ENCODE data around the gene NDUFS6.
A peak's percentile ranks its signal among the peaks of the same experiment; 100 is the strongest.
"Not testable (repeated sequence)": the region's sequence is repeated elsewhere in the genome, so short reads cannot be mapped to it uniquely, and the experiment has no call there.

The NDUFS6 gene

GRCh38 chr5:1799110-1799601 is 2.1 kb upstream of the NDUFS6 start:
- no peak for DNase-seq

DNA sequence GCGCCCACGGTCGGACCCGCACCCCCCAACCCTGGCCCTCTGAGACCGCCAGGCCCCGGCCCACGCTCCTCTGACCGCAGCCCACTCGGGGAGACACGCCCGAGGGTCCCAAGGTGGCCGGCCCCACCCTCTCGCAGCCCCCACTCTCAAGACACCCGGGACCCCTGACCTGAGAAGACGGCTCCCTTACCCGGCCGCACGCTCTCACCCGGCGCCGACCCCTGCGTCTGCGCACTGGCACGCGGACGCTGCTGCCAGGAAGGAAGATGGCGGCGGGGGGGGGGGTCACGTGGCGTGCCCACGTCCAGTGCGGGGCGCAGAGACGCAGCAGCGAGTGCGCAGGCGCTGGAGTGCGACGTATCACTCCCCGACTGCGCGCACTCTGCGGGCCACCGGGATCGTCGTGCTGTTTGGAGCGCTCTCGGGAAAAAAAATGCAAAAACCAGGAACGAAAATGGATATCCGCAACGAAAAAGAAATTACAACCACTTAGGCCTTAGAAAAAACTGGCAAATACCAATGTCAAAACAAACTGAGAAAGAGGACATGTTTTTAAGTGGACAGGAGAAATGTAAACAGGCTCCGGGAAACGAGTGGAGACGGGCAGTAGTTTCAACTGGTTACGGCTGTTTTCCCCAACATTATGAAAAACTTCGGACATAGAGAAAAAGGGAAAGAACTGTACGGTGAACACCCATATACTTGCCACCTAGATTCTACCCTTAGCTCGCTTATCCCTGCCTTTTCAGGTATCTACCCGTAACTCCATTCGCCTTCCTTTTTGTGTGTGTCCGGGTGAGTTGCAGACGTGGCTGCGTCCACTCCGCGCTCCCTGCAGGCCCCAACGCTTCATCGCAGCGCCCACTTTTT is 1.4 kb upstream of the NDUFS6 start, which contains the start of gene MRPL36:
TSS of gene MRPL36 (minus strand) at position 236 of the 870 bp plus-strand sequence. CDS start 902 bp downstream, outside the sequence.
- peak; percentile 71 for DNase-seq

GRCh38 chr5:1800472-1801221 is 560 bp upstream of the NDUFS6 start:
- no peak for DNase-seq

DNA sequence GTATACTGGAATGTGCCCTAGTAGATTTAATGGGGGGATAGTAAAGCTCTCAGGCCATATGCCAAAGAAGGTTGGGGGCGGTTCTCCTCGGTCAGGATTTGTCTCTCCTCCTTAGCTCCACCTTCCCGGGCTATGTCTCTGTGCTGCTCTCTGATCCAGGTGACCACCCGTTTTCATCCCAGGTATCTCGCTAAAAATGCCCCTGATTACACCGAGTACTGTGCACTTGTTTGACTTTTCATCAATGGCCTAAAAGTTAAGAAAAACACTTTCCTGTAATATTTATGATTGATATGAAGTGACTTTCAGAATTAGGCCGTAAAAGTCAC is 724 bp downstream of the NDUFS6 start:
- DNase-seq, result peak; percentile 41

DNA sequence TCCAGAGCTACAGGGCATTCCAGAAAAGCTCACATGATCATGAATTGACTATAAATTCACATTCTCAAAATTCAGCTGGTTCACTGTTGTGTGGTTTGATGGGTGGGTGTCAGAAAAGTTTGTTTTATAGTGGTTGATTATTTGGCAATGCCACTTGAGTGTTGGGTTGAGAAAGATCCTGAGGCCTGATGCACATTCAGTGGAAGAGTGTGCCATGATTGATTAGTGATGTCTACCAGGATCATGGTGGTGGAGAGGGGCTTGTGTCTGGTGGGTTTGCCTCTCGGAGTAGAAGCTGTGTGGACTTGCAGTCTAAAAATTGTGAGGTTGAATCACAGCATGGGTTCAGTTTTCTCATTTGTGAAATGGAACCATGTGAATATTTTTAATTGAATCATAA is 2.0 kb downstream of the NDUFS6 start:
- no peak for DNase-seq

GRCh38 chr5:1804001-1804690 is 2.9 kb downstream of the NDUFS6 start:
- DNase-seq, result no peak

DNA sequence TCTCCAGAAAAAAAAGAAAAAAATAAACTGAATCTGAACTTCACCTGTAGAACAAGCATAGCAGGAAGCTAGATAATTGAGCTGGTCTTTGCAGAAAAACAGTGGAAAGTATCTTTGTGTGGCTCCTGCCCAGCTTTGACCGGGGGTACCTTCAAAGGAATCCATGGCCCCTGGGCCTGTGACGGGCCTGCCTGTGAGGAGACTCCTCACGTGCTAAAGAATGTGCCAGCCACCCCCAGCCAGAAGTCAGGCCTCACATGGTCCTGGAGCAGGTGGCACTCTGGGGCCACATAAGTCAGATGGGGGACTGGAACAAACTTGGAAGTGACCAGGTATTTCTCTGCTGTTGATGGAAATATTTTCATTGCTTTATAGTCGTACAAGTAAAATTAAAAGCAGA is 4.1 kb downstream of the NDUFS6 start:
- no peak for DNase-seq

GRCh38 chr5:1805736-1806135 is 4.5 kb downstream of the NDUFS6 start:
- no peak for DNase-seq

- DNase-seq, result no peak
Observed at GRCh38 chr5:1806199-1806598, 5.0 kb downstream of the NDUFS6 start.

GRCh38 chr5:1806974-1807373 is 5.8 kb downstream of the NDUFS6 start:
- DNase-seq, result no peak

GRCh38 chr5:1807451-1808185 is 6.4 kb downstream of the NDUFS6 start:
- DNase-seq, result no peak

GRCh38 chr5:1808439-1808838 is 7.2 kb downstream of the NDUFS6 start:
- no peak for DNase-seq

GRCh38 chr5:1809416-1810035 is 8.3 kb downstream of the NDUFS6 start:
- no peak for DNase-seq

GRCh38 chr5:1810581-1811101 is 9.4 kb downstream of the NDUFS6 start:
- no peak for DNase-seq

GRCh38 chr5:1814183-1815020 is 13.2 kb downstream of the NDUFS6 start:
- no peak for DNase-seq

- DNase-seq, result no peak
Observed at GRCh38 chr5:1815071-1815786, 14.0 kb downstream of the NDUFS6 start.

DNA sequence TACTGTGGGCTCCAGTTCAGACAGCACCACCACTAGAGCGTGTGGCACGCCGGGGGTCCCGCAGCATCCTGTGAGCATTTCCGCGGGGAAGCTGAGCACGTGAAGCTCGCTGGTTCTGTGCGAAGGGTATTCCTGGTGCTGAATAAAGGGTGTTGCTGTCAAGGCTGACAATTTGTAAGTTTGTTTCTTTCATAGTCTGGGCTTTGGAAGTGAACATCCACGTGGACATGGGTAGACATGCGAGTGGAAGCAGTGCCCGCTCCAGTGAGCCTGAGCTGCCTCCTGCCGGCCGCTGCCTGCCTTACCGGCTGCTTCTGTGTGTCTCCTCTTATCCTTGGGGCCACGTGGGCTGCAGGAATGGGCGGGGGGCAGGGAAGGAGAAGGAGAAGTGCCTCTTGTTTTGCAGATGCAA is 14.7 kb downstream of the NDUFS6 start:
- DNase-seq, result no peak

DNA sequence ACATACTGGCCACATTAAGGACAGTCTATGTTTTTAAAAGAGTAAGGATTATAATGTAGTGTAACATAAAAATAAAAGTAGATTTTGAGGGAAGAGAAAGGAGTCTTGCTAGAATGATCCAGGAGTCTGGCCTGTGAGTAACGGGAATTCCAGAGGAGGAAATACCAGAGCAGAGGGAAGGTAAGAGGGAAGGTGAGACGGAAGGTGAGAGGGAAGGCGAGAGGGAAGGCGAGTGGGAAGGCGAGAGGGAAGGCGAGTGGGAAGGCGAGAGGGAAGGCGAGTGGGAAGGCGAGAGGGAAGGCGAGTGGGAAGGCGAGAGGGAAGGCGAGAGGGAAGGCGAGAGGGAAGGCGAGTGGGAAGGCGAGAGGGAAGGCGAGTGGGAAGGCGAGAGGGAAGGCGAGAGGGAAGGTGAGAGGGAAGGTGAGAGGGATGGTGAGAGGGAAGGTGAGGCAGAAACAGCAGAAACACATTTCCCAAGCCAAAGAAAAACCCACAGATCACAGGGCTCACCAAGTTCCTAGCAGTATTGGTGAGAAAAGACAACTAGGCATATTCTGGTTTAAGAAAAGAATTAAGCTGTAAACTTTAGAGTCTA is 15.4 kb downstream of the NDUFS6 start:
- DNase-seq, result not testable (repeated sequence)

DNA sequence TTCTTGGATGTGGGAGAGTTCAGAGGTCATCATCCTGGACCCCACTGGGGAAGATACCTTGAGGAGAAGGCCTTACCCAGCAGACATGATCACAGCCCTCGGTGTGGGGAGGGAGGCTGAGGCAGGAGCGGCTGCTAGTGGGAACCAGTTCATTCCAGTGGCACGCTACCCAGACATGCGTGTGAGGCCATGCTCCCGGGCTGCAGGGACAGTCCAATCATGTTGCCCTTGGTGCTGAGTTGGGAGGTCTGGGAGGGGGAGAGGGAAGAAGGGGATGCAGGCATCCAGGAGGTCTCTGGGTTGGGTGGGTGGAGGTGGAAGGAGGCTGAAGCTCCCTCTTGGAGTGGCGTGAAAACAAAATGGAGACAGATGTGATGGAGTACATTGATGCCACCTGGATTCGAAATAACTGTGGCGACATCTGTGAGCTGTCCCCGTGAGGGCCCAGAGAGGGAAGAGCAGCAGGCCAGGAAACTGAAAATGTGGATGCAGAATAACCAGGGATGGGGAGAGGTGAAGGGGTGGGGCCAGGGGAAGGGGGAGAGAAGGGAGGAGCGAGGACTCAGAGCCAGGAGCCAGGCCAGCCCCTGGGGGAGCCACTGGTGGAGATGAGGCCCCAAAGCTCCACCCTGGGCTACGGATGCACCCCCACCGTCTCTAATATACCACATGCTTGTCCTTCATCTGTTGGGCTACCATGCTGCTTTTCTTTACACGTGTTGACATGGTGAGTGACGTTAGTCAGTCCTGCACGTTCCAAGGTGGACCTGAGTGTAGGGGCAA is 16.2 kb downstream of the NDUFS6 start:
- DNase-seq, result no peak

Data from NCI-H1048 (cell line).